ENCODE results near the gene RGMB. TPM values are rescaled to one million over a fixed set of nuclear protein-coding genes. Genes with fewer than 3 reads are reported as not detected.

RGMB gene
- total RNA-seq, 4 donors from 2014 or later, result 13.0 to 31.7 (median 14.2) TPM

- H3K4me3 ChIP-seq, result no peak overlapping the region
- H3K4me1 ChIP-seq, result peaks cover 4 to 35% (median 6%) of the 10 kb centered on the region in 3 donors
- no peaks in the 10 kb centered on the region for H3K9me3 ChIP-seq
- no peak for DNase-seq
- intact Hi-C loops (cut with DNase I), result no loop called here
- WGBS, 2 donors, result 86% methylated on average over 5 of the region's 5 CpGs
- no peak for TF ChIP-seq POLR2A (IDR thresholded peaks at IDR 0.05)
- TF ChIP-seq CTCF (IDR thresholded peaks at IDR 0.05), result no peak
- no peaks in the 10 kb centered on the region for H3K27me3 ChIP-seq
- H3K36me3 ChIP-seq, result peaks cover 0 to 24% (median 3%) of the 10 kb centered on the region in 3 donors
- no peak overlapping the region for H3K27ac ChIP-seq
These were observed 21.8 kb downstream of the RGMB start for GRCh38 chr5:98795243-98795642.

- TF ChIP-seq CTCF (IDR thresholded peaks at IDR 0.05), result peak; percentile 58 to 82 (median 73)
- no peak for TF ChIP-seq POLR2A (IDR thresholded peaks at IDR 0.05)
- Histone ChIP-seq H3K27ac (no peak overlapping the region), H3K4me3 (no peak overlapping the region), H3K27me3 (no peaks in the 10 kb centered on the region), H3K36me3 (peaks cover 0 to 24% (median 3%) of the 10 kb centered on the region in 3 donors), H3K9me3 (no peaks in the 10 kb centered on the region), H3K4me1 (peaks cover 4 to 23% (median 5%) of the 10 kb centered on the region in 3 donors)
- 7 to 8% methylated on average over 7 of the region's 7 CpGs for WGBS, 2 donors
- intact Hi-C loops (cut with DNase I), result no loop called here
- no peak for DNase-seq
These were observed 22.9 kb downstream of the RGMB start for GRCh38 chr5:98796197-98796972.

GRCh38 chr5:98798371-98798770 lies 24.9 kb downstream of the RGMB start:
- no peak for TF ChIP-seq CTCF (IDR thresholded peaks at IDR 0.05)
- no peak for TF ChIP-seq POLR2A (IDR thresholded peaks at IDR 0.05)
- 85 to 100% methylated on average over 1 of the region's 1 CpG for WGBS, 2 donors
- Histone ChIP-seq H3K27me3 (no peaks in the 10 kb centered on the region), H3K27ac (no peak overlapping the region), H3K9me3 (no peaks in the 10 kb centered on the region), H3K4me1 (peaks cover 0 to 8% (median 0%) of the 10 kb centered on the region in 3 donors), H3K36me3 (peaks cover 0 to 16% (median 0%) of the 10 kb centered on the region in 3 donors), H3K4me3 (no peak overlapping the region)
- DNase-seq, result no peak
- intact Hi-C loops (cut with DNase I), result no loop called here

DNA sequence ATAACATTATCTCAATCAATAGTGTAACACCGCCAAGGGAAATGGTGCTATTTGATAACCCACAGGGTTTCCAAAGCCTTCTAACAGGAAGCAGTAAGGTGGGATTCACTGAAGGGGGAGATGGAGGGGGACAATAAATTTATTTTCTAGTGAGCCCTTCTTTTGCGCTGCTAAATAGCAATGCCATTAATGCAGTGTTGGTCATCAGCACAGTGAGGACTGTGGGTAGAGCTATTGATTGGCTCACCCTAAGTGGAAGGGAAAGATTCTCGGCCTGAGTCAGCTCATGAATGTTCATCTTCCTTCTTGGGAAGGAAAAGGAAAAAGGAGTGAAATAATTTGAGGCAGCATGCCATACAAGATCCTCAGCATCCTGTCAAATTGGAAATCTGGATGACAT lies 25.4 kb downstream of the RGMB start:
- Histone ChIP-seq H3K27ac (no peak overlapping the region), H3K4me1 (peaks cover 0 to 8% (median 0%) of the 10 kb centered on the region in 3 donors), H3K9me3 (no peaks in the 10 kb centered on the region), H3K27me3 (no peaks in the 10 kb centered on the region), H3K36me3 (peaks cover 0 to 11% (median 0%) of the 10 kb centered on the region in 3 donors), H3K4me3 (no peak overlapping the region)
- DNase-seq, result no peak
- TF ChIP-seq POLR2A (IDR thresholded peaks at IDR 0.05) (no peak), CTCF (IDR thresholded peaks at IDR 0.05) (no peak)
- 89 to 94% methylated on average over 3 of the region's 3 CpGs for WGBS, 2 donors
- intact Hi-C loops (cut with DNase I), result no loop called here

GRCh38 chr5:98804066-98804465 lies 30.6 kb downstream of the RGMB start:
- TF ChIP-seq POLR2A (IDR thresholded peaks at IDR 0.05) (no peak), CTCF (IDR thresholded peaks at IDR 0.05) (no peak)
- no peak overlapping the region for H3K4me3 ChIP-seq
- H3K27ac ChIP-seq, result no peak overlapping the region
- H3K4me1 ChIP-seq, result no peaks in the 10 kb centered on the region
- H3K27me3 ChIP-seq, result no peaks in the 10 kb centered on the region
- intact Hi-C loops (cut with DNase I), result no loop called here
- H3K36me3 ChIP-seq, result no peaks in the 10 kb centered on the region
- no peak for DNase-seq
- WGBS, 2 donors, result 24 to 61% methylated on average over 2 of the region's 2 CpGs
- peaks cover 0 to 20% (median 14%) of the 10 kb centered on the region in 3 donors for H3K9me3 ChIP-seq
